Measurements from ENCODE around the gene FAM47C.

DNA sequence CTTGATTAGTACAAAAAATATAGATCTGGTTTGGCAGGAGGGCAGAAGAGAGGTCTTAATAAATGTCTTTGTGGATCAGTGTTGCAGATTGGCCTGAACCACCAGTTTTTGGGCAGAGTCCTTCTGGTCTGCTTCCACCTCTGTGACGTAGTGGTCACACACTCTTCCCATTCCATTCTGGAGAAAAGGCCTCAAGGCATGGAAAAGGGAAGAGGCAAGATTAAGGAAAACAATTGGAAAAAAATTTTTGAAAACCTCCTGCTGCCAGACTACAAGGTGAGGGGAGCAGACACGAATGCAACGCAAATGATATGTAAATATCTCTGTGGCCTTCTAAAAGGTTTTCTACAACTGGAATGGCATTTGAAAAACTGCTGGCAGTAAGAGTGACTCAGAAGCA, 24.3 kb upstream of the FAM47C start:
- TF ChIP-seq EZH2 (IDR thresholded peaks at IDR 0.05; ENCODE audit: insufficient read depth, poor library complexity, severe bottlenecking) = no peak
- no peak for TF ChIP-seq EZH2phosphoT487 (IDR thresholded peaks at IDR 0.05; ENCODE audit: insufficient read depth, low read depth)

All from GM23248 (cell line).